Measurements from ENCODE around the gene MPDU1.

The MPDU1 gene

DNA sequence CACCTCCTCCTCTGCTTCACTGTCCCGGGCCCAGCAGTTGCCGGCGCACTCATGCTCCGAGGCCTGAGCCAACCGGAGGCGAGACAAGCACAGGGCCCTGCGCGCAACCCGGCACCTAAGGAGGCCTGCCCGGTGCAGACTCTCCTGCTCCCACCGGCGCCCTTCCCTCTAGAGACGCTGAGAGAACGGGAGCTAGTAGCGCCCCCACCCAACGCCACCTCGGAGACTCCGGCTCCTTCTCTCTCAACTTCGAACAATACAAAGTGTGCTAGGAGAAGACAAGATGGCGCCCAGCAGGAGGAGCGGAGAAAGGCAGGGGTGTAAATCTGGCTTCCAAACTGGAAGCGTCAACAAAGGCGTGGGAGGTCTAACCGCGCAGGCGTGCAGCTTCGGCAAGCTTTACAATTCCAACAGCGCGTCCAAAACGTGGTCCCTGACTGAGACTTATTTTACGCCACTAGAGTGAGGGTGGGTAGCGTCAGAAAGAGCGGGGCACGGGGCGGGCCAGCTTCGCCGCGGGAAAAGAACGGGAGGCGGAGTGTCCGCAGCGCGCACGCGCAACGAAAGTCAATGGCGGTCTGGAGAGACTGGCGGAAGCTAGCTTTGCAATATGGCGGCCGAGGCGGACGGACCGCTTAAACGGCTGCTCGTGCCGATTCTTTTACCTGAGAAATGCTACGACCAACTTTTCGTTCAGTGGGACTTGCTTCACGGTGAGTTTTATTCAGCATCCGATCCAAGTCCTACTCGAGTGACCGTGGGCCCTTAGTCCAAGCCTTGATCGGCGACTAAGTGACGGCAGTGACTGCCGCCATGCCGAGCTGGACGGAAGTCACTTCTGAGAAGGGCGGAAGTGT, at the start of gene MPDU1:
MPDU1 (plus strand) TSS at position 600 of the 857 bp plus-strand sequence; CDS start at position 611, 11 bp downstream.
- DNase-seq: peak; percentile 97

DNA sequence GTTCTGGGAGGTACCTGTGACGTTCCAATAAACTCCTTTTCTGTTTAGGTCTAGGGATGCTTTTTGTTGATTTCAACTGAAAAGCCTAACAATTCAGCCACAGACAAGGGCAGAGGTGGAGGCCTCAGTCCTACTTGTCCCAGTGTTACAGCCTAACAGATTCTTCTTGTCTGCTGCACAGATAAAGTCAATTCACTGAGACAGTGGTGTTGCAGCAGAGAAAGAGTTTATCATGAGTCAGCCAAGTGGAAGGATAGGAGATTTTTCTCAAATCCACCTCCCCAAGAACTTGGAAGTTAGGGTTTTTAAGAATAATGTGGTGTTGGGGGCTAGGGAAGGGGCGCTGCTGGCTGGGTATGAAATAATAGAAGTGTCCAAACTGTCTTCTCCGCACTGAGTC, 45.6 kb upstream of the MPDU1 start:
- DNase-seq: no peak

DNA sequence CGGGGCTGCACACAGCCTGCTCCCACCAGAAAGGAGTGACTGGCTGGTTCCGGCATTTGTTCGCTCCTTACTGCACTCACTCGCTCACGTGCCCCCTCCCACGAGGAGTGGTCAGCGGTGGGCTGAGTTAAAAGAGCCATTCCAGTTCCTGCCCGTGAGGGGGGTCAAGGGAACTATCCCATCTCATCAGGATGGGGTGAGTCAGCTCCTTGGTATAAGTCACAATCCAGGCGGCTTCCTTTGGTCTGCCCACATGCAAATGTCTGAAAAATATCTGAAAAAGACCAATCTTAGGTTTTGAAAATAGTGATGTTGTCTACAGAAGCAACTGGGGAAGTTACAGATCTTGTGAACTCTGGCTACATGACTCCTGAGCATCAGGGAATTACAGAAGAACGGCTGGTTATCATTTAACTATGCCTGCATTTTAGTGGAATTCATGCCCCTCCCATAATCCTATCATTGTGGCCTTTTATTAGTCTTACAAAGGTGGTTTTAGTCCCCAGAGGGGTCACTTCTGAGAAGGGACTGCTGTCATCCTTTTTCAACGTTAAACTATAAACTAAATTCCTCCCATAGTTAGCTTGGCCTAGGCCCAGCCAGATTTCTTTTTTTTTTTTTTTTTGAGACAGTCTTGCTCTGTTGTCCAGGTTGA, 44.6 kb upstream of the MPDU1 start:
- no peak for DNase-seq

DNA sequence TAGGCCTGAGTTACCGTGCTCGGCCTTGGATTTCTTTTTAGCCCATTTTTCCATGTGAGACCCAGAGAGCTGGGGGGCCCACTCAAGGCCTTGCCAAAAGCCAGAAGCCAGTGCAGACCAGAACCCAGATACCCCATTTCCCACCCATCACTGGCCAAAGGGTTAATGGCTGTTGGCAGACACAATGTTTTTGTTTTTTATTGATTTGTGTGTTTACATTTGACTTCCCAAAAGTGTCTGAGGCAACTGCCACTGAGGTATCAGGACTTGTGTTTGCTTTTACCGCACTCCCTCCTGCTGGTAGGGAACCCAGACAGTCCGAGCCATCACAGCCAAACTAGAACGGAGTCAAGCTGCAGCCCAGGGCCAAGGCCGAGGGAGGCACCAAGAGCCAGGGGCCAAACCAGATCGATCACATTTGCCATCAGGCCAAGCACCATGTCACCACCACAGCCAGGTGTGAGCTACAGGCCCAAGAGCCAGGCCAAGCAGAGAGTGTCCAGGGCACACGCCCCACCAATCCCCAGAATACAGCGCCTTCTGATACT, 42.5 kb upstream of the MPDU1 start:
- DNase-seq: no peak

DNA sequence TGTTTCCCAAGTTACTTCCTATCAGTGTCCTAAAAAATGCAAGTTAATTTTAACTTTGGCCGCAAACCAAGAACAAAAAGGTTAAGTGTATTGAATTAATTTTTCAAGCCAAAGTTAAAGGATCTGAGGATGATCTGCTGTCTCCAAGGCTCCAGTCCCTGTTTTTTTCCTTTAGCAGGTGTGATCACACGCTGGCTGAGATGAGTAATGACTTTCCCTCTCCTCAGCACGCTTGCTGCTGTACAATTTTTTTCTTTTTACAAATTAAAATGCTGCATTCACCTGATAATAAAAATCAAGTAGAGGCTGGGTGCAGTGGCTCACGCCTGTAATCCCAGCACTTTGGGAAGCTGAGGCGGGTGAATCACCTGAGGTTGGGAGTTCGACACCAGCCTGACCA, 38.7 kb upstream of the MPDU1 start:
- DNase-seq: no peak

DNA sequence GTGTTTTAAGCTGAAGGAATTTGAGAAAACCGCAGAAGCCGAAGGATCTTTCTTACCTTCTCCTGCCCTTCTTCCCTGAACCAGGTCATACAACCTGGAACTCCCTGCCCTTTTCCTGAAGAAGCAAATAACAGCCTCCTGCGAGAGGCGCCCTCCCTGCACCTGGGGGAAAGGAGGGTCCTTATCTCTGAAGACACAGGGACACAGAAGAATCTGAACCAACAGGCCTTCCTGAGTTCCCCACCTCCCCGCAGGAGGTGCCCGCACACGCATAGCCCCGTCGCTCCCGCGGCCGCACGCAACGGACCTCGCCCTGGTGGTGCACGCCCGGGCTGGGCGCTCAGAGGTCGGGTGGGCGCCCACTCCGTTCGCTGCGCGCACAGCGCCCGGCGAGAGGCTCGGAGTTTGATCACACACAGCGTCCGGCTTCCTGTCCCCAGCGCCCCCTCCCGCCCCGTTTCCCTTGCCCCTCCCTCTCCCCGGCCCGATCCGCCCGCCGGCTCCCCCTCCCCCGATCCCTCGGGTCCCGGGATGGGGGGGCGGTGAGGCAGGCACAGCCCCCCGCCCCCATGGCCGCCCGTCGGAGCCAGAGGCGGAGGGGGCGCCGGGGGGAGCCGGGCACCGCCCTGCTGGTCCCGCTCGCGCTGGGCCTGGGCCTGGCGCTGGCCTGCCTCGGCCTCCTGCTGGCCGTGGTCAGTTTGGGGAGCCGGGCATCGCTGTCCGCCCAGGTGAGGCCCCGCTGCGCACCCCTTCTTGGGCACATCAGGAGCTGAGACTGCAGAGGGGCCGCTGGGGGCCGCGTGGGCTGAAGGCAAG, 34.9 kb upstream of the MPDU1 start, which contains the start of gene TNFSF12:
TNFSF12 (plus strand) TSS at position 474 of the 816 bp plus-strand sequence; CDS start at position 570, 96 bp downstream.
- DNase-seq: no peak

DNA sequence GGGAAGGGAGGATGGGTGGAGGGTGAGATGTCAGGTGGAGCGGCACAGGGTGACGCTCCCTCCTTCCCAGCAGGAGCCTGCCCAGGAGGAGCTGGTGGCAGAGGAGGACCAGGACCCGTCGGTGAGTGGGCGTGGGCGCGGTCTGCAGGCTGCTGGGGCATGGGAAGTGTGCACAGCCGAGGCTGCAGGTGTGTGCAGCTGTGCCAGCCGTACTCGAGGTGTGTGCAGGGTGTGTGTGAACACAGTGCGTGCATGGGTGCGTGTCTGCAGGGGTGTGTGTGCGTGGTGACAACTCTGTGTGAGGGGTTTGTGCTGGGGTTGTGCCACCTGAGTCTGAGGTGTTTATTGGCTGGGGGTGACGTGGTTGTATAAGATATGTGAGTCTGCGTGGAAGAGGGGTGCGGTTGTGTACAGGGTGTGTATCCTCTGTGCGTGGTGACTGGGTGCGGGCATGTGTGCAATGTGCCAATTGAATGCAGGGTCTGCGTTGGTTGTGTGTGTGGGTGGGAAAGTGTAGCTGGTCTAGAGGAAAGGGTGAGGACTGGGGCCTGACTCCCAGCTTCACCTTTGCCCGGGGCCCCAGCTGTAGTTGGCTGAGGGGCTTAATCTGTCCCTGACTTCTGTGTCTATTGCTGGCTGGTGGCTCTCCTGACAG, 34.1 kb upstream of the MPDU1 start:
- no peak for DNase-seq

DNA sequence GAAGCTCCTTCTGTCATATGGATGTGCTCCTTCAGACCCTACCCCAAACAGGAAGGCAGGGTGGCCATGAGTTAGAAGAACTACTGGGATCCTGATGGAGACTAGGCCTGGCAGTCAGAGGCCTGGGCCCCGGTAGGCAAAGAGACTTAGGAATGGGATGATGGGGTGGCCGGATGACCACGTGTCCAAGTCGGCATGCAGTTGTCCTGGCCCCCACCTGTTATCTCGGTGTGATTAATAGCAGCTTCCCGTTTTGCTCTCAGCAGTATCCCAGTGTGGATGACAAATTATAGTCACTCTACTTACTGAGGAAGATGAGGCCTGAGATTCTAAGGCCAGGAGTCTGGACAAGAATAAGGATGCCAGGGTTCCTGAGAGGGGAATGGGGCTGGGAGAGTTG, 33.3 kb upstream of the MPDU1 start:
- no peak for DNase-seq

DNA sequence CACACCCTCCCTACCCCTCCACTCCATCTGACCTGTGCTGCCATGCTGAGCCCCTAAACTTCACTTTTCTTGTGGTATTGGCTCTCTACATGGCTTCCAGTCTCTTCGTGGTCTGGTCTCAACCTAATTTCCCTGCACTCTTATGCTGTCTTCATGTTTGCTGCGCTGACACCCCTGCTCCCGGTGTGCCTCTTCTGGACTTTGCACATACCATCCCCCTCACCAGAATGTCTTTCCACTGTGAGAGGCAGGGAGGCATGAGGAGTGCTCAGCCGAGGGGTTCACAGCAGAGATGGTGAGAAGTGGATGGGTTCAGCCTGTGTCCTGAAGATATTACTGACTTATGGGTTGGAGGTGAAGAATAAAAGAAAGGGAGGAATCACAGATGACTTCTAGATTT, 32.3 kb upstream of the MPDU1 start:
- no peak for DNase-seq

DNA sequence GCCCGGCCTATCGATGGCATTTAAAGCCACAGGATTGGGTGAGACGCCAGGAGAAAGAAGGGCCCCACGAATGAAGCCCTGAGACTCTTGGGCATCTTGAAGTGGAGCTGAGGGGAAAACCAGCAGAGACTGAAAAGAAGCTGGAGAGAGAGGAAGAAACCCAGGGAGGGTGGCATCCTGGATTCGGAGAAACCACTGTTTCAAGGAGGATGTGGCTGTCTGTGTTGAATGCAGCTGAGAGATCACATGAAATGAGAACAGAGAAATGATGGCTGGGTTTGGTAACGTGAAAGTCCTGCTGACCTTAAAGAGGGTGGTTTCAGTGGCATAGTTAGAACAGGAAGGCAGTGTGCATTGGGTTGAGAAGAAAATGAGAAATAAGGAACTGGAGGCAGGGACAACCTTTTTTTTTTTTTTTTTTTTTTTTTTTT, 31.0 kb upstream of the MPDU1 start:
- no peak for DNase-seq

DNA sequence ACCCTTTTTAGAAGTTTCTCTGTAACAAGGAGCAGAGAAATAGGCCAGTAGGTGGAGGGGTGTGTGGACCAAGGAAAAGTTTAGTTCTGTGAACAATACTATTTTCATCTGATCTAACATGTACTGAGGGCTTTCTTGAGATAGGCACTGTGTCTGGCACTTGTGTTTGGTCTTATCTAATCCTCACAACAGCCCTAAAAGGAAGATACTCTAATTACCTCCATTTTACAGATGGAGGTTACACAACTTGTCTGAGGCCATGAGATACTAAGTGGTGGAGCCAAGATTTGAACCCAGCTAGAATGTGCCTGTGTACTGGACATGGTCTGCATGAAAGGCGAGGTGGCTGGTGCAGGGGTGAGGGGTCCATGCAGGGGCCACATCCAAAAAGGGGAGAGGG, 30.3 kb upstream of the MPDU1 start:
- no peak for DNase-seq

DNA sequence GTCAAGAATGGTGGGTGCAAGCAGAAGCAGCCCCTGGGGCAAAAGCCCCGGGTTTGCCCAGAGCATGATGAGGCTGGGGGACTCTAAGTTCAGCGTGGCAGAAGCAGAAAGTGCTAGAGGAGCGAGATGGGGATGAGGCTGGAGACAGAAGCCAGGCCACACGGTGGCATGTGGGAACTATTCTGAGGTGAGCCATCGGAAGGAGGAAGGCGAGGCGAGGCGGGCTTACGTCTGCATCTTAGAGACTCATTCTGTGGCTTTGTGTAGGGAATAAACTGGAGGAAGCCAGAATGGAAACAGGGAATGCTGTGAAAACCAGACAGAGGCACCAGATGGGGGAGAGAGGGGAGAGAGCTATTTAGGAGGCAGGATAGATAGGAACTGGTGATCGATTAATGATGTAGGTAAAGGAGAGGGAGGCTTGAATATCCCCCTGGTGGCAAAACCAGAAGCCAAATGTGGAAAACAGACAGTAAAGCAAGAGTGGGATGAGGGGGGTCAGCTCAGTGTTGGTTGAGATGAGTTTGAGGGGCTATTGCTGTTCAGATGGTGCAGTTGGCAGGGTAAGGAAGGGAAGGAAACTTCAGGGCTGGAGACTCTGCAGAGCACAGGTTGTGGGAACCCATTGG, 28.2 kb upstream of the MPDU1 start:
- no peak for DNase-seq

DNA sequence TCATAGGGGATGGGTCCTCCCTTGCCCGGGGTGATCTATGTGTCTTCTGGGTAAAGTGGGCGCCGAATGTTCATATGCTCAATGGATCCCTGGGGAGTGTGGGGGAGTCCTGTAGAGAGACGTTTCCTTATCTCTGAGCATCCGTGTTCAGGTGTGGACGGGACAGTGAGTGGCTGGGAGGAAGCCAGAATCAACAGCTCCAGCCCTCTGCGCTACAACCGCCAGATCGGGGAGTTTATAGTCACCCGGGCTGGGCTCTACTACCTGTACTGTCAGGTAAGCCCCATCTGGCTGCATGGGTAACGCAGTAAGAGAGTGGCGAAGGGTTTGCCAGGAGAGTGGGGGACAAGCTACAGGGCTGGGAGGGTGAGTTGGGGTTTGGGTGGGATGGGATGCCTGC, 27.0 kb upstream of the MPDU1 start:
- no peak for DNase-seq

DNA sequence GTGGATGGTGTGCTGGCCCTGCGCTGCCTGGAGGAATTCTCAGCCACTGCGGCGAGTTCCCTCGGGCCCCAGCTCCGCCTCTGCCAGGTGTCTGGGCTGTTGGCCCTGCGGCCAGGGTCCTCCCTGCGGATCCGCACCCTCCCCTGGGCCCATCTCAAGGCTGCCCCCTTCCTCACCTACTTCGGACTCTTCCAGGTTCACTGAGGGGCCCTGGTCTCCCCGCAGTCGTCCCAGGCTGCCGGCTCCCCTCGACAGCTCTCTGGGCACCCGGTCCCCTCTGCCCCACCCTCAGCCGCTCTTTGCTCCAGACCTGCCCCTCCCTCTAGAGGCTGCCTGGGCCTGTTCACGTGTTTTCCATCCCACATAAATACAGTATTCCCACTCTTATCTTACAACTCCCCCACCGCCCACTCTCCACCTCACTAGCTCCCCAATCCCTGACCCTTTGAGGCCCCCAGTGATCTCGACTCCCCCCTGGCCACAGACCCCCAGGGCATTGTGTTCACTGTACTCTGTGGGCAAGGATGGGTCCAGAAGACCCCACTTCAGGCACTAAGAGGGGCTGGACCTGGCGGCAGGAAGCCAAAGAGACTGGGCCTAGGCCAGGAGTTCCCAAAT, 26.4 kb upstream of the MPDU1 start:
- no peak for DNase-seq

DNA sequence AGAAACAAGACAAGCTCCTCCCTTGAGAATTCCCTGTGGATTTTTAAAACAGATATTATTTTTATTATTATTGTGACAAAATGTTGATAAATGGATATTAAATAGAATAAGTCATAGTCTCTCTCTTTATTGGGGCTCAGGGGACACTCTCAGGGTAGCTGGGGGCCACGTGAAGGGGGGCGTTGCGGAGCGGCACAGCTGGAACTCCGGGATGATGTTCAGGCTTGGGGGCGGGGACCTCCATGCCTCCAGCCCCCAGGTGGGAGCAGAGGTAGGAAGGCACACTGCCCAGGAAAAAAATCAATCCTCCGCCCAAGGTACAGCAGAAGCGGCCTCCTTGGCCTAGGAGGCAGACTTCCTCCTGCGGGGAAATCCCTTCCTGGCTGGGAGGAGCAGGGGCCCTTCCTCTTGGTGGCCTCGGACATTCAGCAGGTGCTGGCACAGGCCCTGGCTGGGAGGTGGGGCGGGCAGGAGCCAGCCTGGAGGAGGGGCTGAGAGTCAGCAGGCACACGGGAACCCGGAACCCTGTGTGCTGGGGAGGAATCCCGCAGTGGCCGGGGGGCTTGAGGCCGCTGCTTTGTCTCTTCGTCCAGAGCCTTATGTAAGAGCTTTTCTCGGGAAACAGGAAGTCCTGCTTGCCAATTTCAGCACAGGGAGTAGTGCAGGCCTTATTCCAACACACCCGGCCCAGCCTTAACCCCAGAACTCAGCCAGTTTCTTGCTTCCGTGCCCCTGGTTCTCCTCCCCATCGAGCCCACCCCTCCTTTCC, 25.7 kb upstream of the MPDU1 start:
- DNase-seq: peak; percentile 34

DNA sequence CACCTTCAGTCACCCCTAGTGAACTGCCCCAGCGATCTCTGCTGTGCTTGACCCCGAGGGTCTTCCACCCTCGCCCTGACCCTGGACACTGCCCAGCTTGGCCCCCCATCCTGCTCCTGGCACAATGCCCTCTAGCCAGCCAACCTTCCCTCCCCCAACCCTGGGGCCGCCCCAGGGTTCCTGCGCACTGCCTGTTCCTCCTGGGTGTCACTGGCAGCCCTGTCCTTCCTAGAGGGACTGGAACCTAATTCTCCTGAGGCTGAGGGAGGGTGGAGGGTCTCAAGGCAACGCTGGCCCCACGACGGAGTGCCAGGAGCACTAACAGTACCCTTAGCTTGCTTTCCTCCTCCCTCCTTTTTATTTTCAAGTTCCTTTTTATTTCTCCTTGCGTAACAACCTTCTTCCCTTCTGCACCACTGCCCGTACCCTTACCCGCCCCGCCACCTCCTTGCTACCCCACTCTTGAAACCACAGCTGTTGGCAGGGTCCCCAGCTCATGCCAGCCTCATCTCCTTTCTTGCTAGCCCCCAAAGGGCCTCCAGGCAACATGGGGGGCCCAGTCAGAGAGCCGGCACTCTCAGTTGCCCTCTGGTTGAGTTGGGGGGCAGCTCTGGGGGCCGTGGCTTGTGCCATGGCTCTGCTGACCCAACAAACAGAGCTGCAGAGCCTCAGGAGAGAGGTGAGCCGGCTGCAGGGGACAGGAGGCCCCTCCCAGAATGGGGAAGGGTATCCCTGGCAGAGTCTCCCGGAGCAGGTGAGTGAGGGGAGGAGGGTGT, 24.9 kb upstream of the MPDU1 start, which contains the start of gene TNFSF13:
TNFSF13 (plus strand) TSS at position 207 of the 776 bp plus-strand sequence; CDS start at position 497, 290 bp downstream.
- no peak for DNase-seq

DNA sequence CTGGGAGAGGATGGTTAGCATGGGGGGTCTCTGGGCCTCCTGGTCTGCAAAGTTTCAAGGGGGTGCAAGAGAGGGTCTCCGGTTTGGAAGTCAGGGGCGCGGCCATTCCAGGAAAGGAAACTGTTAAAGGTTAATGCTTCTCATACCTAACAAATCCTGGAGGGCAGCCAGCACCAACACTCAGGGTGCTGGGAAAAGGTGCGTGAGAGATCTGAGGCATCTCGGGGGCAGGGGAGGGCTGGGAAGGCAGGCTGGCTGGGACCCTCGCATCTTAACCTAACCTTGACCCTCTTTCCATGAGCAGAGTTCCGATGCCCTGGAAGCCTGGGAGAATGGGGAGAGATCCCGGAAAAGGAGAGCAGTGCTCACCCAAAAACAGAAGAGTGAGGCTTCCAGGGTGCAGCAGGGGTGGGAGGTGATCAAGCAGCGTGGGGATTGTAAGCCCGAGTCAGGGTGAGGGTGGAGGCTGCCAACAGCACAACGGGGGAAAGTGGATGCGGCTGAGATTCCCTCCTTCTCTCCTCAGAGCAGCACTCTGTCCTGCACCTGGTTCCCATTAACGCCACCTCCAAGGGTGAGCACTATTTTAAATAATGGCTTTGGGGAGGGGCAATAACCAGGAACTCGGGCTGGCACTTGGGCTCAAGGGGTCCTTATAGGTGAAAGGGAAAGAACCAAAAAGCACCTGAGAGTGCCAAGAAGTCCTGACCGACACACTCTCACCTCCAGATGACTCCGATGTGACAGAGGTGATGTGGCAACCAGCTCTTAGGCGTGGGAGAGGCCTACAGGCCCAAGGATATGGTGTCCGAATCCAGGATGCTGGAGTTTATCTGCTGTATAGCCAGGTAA, 24.1 kb upstream of the MPDU1 start:
- no peak for DNase-seq

DNA sequence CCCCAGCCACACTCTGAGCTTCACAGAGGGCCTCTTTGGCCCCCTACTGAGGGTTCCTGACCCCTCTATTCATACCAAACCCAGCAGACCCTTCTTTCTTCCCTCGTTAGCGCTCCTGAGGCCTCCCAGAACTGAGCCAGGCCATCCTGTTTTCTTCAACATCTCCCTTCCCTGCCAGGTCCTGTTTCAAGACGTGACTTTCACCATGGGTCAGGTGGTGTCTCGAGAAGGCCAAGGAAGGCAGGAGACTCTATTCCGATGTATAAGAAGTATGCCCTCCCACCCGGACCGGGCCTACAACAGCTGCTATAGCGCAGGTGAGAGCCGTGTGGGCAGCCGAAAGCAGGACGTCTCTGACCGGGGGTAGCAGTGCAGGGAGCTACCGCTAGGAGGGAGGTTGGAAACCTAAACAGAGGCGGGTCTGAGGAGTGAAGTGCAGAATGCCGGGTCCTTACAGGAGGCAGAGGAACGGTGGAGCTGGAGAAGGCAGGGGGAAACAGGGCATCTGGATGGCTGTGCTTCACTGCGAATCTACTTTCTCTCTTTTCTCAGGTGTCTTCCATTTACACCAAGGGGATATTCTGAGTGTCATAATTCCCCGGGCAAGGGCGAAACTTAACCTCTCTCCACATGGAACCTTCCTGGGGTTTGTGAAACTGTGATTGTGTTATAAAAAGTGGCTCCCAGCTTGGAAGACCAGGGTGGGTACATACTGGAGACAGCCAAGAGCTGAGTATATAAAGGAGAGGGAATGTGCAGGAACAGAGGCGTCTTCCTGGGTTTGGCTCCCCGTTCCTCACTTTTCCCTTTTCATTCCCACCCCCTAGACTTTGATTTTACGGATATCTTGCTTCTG, 23.3 kb upstream of the MPDU1 start:
- DNase-seq: peak; percentile 42

Data from NCI-H2227 treated with DMSO at 0.1 percent for 48 hours (cell line).